Type B pancreatic cell (in vitro differentiated cells): ENCODE data around the gene SLC12A8. TPM values are rescaled to one million over a fixed set of nuclear protein-coding genes. Genes with fewer than 3 reads are reported as not detected.

Experiments used
- DNase-seq: peaks from one replicate; pipeline ENCODE4 v3.0.0; 2021; ENCODE audit warnings: mixed read lengths; ENCODE audit not compliant: unreplicated experiment; ENCODE audit errors: extremely low spot score
- H3K27ac Mint-ChIP-seq: 2 replicates; pipeline ENCODE4 v1.8.0; 2021; ENCODE audit warnings: mild to moderate bottlenecking, mixed read lengths
- H3K27me3 Mint-ChIP-seq: 2 replicates; pipeline ENCODE4 v1.8.0; 2021; ENCODE audit warnings: mixed read lengths
- H3K36me3 Mint-ChIP-seq: 2 replicates; pipeline ENCODE4 v1.8.0; 2021; ENCODE audit warnings: mixed read lengths
- H3K4me1 Mint-ChIP-seq: one replicate; pipeline ENCODE4 v1.8.0; 2021; ENCODE audit warnings: mixed read lengths; ENCODE audit not compliant: unreplicated experiment
- H3K4me3 Mint-ChIP-seq: 2 replicates; pipeline ENCODE4 v1.8.0; 2021; ENCODE audit warnings: mild to moderate bottlenecking, mixed read lengths
- H3K9me3 Mint-ChIP-seq: 2 replicates; pipeline ENCODE4 v1.8.0; 2021; ENCODE audit warnings: mixed read lengths
- total RNA-seq: library from RNA; stranded (reverse); gene quantifications from 2 replicates; pipeline ENCODE4 v1.2.1, GENCODE V29; 2021; ENCODE audit warnings: low replicate concordance
- TF ChIP-seq, protein P1 (sequence below): fragments of 200-600 bp; sonication (generic); conservative IDR thresholded peaks from 2 replicates; pipeline ENCODE4 v1.5.0; 2021; ENCODE audit warnings: antibody characterized with exemption, mild to moderate bottlenecking

Gene SLC12A8
- total RNA-seq, 1 donor from 2014 or later, result 6.8 TPM

DNA sequence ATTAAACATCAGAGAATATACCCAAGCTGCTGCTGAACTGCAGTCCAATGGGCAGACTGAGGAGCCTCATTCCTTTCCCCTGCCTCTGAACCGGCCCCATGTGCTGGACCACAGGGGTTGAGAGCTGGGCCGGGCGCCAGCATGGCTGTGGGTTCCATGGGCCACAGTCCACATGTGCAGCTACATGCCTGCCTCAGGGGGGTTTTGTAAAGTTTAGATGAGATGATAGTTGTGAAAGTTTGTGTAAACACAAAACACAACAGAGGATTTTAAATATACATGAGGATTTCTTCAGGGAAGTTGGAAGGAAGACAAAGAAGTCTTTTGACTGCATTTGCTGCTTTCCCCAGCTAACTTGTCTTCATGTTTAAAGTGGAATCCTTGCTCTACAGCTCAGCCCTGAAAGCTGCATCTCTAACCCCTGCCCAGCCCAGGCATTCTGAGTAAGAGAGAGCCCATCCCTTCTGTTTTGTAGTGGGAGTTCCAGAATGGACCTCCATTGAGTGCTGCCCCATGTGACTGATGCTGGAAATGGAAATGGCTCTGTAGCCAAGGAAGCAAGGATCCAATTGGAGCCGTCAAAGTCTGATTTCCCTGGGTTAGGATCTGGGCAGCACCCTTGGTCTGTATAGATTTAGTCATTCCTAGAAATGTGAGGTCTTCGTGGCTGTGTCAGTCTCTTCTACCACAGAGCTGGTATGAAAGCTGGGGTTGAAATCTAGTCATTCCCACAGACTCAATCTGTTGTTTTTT is 17.5 kb downstream of the SLC12A8 start:
- H3K27me3 Mint-ChIP-seq, result no peaks in the 10 kb centered on the region
- no peaks in the 10 kb centered on the region for H3K36me3 Mint-ChIP-seq
- peaks cover 9% of the 10 kb centered on the region for H3K4me1 Mint-ChIP-seq
- no peak overlapping the region for H3K4me3 Mint-ChIP-seq
- no peaks in the 10 kb centered on the region for H3K9me3 Mint-ChIP-seq
- no peak overlapping the region for H3K27ac Mint-ChIP-seq
- DNase-seq, result no peak
- TF ChIP-seq, protein P1, sequence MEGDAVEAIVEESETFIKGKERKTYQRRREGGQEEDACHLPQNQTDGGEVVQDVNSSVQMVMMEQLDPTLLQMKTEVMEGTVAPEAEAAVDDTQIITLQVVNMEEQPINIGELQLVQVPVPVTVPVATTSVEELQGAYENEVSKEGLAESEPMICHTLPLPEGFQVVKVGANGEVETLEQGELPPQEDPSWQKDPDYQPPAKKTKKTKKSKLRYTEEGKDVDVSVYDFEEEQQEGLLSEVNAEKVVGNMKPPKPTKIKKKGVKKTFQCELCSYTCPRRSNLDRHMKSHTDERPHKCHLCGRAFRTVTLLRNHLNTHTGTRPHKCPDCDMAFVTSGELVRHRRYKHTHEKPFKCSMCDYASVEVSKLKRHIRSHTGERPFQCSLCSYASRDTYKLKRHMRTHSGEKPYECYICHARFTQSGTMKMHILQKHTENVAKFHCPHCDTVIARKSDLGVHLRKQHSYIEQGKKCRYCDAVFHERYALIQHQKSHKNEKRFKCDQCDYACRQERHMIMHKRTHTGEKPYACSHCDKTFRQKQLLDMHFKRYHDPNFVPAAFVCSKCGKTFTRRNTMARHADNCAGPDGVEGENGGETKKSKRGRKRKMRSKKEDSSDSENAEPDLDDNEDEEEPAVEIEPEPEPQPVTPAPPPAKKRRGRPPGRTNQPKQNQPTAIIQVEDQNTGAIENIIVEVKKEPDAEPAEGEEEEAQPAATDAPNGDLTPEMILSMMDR, result no peak

DNA sequence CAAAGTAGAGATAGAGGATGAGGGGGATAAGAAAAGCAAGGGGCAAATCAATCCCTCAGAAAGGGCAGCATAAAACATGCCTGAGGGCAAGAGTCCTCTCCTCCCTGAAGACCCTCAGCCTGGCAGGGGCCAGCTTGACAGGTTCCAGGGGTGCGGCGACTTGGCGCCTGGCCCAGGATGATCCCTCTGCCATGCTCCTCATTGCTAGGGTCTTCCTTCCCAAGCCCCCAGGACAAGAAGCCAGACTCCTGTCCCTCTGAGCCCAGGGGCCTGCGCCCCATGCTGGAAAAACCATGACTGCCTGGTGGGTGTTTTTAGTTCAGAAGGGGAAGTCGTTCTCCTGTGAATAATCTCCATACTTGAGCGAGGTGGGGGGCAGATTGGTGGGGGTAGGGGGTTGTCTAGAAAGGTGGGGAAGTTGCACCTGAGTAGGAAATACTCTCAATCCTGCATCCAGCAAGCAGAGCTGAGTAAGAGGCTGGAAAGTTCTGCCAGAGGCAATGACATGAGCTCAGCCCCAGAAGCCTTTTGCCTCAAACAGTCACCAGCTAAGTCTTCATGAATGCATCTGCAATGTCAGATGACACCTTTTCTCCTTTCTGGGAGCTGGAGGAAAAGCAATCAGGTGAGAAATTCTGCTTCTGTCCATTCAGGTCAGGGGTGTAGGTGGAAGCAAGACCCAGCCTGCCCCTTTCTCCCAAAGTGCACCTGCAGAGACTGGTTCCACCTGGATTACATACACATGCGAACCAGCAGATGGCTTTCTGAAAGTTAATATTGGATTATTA is 18.3 kb downstream of the SLC12A8 start:
- no peak overlapping the region for H3K27ac Mint-ChIP-seq

DNA sequence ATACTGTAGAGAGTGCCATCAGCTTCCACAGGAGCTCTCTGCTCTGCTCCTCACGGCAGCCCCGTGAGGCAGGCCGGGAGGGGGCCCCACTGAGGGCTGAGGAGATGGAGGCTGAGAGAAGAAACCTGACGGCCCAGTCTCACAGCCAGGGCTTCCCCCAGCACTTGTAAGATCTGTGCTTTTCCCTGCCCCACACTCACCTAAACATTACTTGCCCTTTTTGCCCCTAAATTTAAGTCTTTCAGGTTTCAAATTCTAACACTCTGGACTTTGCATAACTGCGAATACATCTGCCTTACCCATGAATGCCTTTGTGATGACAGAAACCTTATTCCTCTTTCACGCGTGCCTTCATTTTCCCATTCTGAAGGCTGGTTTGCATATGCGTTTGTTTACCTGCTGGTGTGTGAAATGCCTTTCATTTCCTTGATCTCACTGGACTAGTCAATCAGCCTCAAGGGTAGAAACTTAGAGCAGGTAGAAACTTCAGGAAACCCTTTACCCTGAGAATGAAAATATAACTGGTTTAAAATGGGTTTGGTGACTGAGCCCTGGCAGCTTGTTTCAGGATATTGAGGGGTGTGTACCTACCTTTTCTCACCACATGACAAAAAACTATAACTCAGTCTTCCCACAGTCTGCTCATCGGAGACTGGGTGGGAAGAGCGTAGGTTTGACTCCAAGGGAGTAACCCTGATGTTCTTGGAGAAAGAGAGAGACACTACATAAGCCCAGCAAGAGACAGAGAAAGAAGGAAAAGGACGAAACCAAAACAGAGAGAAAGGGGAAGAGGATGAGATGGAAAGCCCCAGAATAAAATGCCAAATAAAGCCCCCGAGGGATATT is 20.1 kb downstream of the SLC12A8 start:
- Mint-ChIP-seq H3K27ac (peak overlapping the region; percentile 82), H3K4me3 (no peak overlapping the region), H3K27me3 (no peaks in the 10 kb centered on the region), H3K4me1 (peaks cover 9% of the 10 kb centered on the region), H3K9me3 (no peaks in the 10 kb centered on the region), H3K36me3 (peaks cover 4% of the 10 kb centered on the region)
- TF ChIP-seq, protein P1, result no peak
- DNase-seq, result no peak

More for the DNA sequence above, 18.3 kb downstream of the SLC12A8 start:
- Mint-ChIP-seq H3K4me3 (no peak overlapping the region), H3K4me1 (peaks cover 9% of the 10 kb centered on the region), H3K9me3 (no peaks in the 10 kb centered on the region), H3K27me3 (no peaks in the 10 kb centered on the region), H3K36me3 (peaks cover 2% of the 10 kb centered on the region)
- DNase-seq, result no peak
- TF ChIP-seq, protein P1, result no peak

DNA sequence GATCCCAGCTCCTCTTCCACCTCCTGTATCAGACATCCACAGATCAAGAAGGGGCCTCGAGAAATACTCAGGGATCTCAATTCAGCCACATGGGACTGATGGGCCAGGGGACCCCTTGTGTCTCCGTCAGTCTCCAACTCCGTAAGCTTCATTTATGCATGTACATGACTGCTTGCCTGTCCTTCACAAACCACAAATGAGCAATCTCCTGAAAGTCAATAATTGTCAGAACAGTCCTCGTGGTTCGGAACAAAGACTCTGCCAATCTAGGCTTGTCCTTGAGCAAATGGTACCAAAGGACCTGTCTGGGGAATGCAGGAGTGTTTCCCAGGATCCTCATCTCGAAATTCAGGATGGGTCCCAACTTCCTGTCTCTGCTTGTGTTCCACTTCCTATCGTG is 20.8 kb downstream of the SLC12A8 start:
- Mint-ChIP-seq H3K4me3 (no peak overlapping the region), H3K27me3 (no peaks in the 10 kb centered on the region), H3K36me3 (peaks cover 4% of the 10 kb centered on the region), H3K4me1 (peaks cover 13% of the 10 kb centered on the region), H3K27ac (no peak overlapping the region), H3K9me3 (no peaks in the 10 kb centered on the region)
- no peak for DNase-seq
- TF ChIP-seq, protein P1, result no peak

DNA sequence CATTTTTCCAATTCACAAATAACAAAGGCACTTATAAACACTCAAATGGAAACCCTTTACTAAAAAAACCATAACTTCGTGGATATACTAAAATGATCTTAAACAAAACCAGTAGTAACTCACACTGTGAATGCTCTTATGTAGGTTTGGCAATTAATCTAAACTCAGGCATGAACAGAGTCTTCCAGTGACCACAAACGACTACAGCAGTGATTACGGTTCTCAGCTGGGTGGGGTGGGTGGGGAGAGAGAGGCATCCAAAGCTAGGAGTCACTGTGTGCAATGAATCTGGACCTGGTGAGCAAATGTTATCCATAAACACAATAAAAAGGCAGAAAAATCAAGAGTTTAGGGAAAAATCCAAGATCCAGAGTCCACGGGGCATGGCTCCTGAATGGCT is 21.3 kb downstream of the SLC12A8 start:
- TF ChIP-seq, protein P1, result no peak
- no peaks in the 10 kb centered on the region for H3K9me3 Mint-ChIP-seq
- no peak for DNase-seq
- peaks cover 4% of the 10 kb centered on the region for H3K36me3 Mint-ChIP-seq
- no peaks in the 10 kb centered on the region for H3K27me3 Mint-ChIP-seq
- no peak overlapping the region for H3K27ac Mint-ChIP-seq
- no peak overlapping the region for H3K4me3 Mint-ChIP-seq
- H3K4me1 Mint-ChIP-seq, result peaks cover 18% of the 10 kb centered on the region
